Caco-2 (cell line): ENCODE measurements around the gene ROBO1. TPM values are rescaled to one million over a fixed set of nuclear protein-coding genes. Genes with fewer than 3 reads are reported as not detected.

Experiments
- BruUV-seq: library from RNA; stranded (reverse); fragments of 400-500 nt; replicated peaks from 2 replicates; lab custom pipeline; 2021; lab: Mats Ljungman, UMichigan
- CTCF ChIA-PET: fragments of 300-600 bp; sonication (Branson Sonifier 250); formaldehyde crosslinking; loops from one replicate; lab custom pipeline; 2022; ENCODE audit warnings: antibody characterized with exemption; lab: Charles Lee
- POLR2A ChIA-PET: fragments of 300-600 bp; sonication (Branson Sonifier 250); formaldehyde crosslinking; loops from one replicate; lab custom pipeline; 2022; ENCODE audit warnings: antibody characterized with exemption; lab: Charles Lee
- DNase-seq, 2 experiments: peaks; one replicate each; pipeline versions ENCODE4 v3.0.0 to v3.0.0-alpha.2; 2020 to 2022
- H3K27me3 ChIP-seq: replicated peaks from 2 replicates; pipeline ENCODE4 v1.6.0; 2011; ENCODE audit warnings: low read length; ENCODE audit not compliant: control insufficient read depth, insufficient read depth
- H3K36me3 ChIP-seq: 2 replicates; pipeline ENCODE4 v1.5.1; 2011; ENCODE audit warnings: low read length; ENCODE audit not compliant: control insufficient read depth, insufficient read depth
- H3K4me1 ChIP-seq: fragments of 250-450 bp; sonication (Bioruptor Pico); 2 replicates; pipeline ENCODE4 v1.5.1; 2020; ENCODE audit warnings: mild to moderate bottlenecking
- H3K4me3 ChIP-seq: 2 replicates; pipeline ENCODE4 v1.5.1; 2011; ENCODE audit warnings: low read depth, mild to moderate bottlenecking, control low read depth, low read length
- H3K9me3 ChIP-seq: fragments of 250-450 bp; sonication (Bioruptor Pico); 2 replicates; pipeline ENCODE4 v1.5.1; 2020; ENCODE audit warnings: mild to moderate bottlenecking, moderate library complexity
- H3K27ac Mint-ChIP-seq: one replicate; pipeline ENCODE4 v1.8.0; 2022; ENCODE audit warnings: mixed read lengths; ENCODE audit not compliant: unreplicated experiment
- H3K27me3 Mint-ChIP-seq: one replicate; pipeline ENCODE4 v1.8.0; 2022; ENCODE audit warnings: mixed read lengths; ENCODE audit not compliant: insufficient read depth, unreplicated experiment
- H3K36me3 Mint-ChIP-seq: one replicate; pipeline ENCODE4 v1.8.0; 2022; ENCODE audit warnings: mild to moderate bottlenecking, mixed read lengths; ENCODE audit not compliant: insufficient read depth, unreplicated experiment
- H3K4me1 Mint-ChIP-seq: one replicate; pipeline ENCODE4 v1.8.0; 2022; ENCODE audit warnings: low read depth, mixed read lengths; ENCODE audit not compliant: unreplicated experiment
- H3K4me3 Mint-ChIP-seq: one replicate; pipeline ENCODE4 v1.8.0; 2022; ENCODE audit warnings: mild to moderate bottlenecking, moderate library complexity, mixed read lengths; ENCODE audit not compliant: unreplicated experiment
- H3K9me3 Mint-ChIP-seq: one replicate; pipeline ENCODE4 v1.8.0; 2022; ENCODE audit warnings: mixed read lengths; ENCODE audit not compliant: unreplicated experiment
- intact Hi-C: fragments of 100-400 bp; cut with micrococcal nuclease; formaldehyde crosslinking; loops from one replicate; pipeline ENCODE4 v1.10.0; 2022; ENCODE audit not compliant: unreplicated experiment
- total RNA-seq: library from RNA; stranded (reverse); gene quantifications from 2 replicates; pipeline ENCODE4 v1.2.3, GENCODE V29; 2022
- TF ChIP-seq, protein P1 (sequence below), 2 experiments: fragments of 200-600 bp in 1 of 2; IDR thresholded peaks; 1 replicate in 1 of 2; 2 replicates in 1 of 2; pipeline versions ENCODE4 v1.5.1 to v1.8.0; 2011 to 2022; ENCODE audit warnings: antibody characterized with exemption in 1 of 2, control low read depth in 1 of 2, inconsistent platforms in 1 of 2, low read depth in 1 of 2, low read length in 1 of 2, mild to moderate bottlenecking in 1 of 2, moderate library complexity in 1 of 2; ENCODE audit not compliant: insufficient read depth in 1 of 2, severe bottlenecking in 1 of 2, unreplicated experiment in 1 of 2

The ROBO1 gene
- total RNA-seq, 1 experiment from 2014 or later, result 1.8 TPM

DNA sequence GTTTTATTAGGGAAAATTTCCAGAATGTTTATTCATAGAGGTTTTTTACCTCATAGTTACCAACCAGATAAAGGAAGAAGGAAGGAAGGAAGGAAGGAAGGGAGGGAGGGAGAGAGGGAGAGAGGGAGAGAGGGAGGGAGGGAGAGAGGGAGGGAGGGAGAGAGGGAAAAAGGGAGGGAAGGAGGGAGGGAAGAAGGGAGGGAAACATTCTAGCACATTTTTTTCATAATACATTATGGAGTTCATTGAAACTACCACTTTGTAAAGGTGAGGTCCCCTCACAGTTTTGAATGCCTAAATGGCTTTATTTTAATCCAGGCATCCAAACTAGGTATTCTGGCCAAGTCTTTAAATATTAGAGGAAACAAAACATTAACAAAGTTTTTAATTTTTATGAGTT is 1049.1 kb downstream of the ROBO1 start:
- no peak overlapping the region for H3K4me3 ChIP-seq
- no peaks in the 10 kb centered on the region for H3K4me1 ChIP-seq
- Mint-ChIP-seq H3K4me3 (no peak overlapping the region), H3K36me3 (no peaks in the 10 kb centered on the region), H3K27me3 (no peaks in the 10 kb centered on the region), H3K27ac (no peak overlapping the region), H3K9me3 (no peaks in the 10 kb centered on the region), H3K4me1 (no peaks in the 10 kb centered on the region)
- intact Hi-C loops, result no loop called here
- CTCF ChIA-PET, result no interaction called here
- TF ChIP-seq, protein P1, sequence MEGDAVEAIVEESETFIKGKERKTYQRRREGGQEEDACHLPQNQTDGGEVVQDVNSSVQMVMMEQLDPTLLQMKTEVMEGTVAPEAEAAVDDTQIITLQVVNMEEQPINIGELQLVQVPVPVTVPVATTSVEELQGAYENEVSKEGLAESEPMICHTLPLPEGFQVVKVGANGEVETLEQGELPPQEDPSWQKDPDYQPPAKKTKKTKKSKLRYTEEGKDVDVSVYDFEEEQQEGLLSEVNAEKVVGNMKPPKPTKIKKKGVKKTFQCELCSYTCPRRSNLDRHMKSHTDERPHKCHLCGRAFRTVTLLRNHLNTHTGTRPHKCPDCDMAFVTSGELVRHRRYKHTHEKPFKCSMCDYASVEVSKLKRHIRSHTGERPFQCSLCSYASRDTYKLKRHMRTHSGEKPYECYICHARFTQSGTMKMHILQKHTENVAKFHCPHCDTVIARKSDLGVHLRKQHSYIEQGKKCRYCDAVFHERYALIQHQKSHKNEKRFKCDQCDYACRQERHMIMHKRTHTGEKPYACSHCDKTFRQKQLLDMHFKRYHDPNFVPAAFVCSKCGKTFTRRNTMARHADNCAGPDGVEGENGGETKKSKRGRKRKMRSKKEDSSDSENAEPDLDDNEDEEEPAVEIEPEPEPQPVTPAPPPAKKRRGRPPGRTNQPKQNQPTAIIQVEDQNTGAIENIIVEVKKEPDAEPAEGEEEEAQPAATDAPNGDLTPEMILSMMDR (IDR thresholded peaks at IDR 0.05; ENCODE audit: insufficient read depth in 1 of 2, low read depth in 1 of 2, low read length in 1 of 2, severe bottlenecking in 1 of 2, unreplicated experiment in 1 of 2), result no peak
- BruUV-seq, result no TSS peak
- POLR2A ChIA-PET, result no interaction called here
- H3K27me3 ChIP-seq, result no peaks in the 10 kb centered on the region
- H3K36me3 ChIP-seq, result no peaks in the 10 kb centered on the region
- no peaks in the 10 kb centered on the region for H3K9me3 ChIP-seq
- no peak for DNase-seq

DNA sequence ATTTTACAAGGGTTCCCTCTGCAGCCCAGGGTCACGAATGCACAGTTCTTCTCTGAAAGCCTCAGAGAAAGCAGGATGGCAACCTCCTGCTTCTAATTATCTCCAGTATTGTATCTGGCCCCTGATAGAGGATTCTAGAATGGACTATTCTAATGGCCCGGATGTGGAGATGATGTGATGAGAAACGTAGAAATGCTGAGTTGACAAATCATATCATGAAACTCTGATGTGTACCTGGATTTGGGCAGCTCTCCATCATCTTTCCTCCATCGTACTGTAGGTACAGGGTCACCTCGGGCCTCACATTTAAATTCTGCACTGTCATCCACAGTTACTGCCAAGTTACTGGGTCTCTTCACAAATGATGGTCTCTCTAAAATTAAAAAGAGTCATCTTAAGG is 1050.8 kb downstream of the ROBO1 start:
- Mint-ChIP-seq H3K27me3 (no peaks in the 10 kb centered on the region), H3K27ac (no peak overlapping the region), H3K9me3 (no peaks in the 10 kb centered on the region), H3K36me3 (no peaks in the 10 kb centered on the region), H3K4me1 (no peaks in the 10 kb centered on the region), H3K4me3 (no peak overlapping the region)
- no TSS peak for BruUV-seq
- DNase-seq, result no peak
- Histone ChIP-seq H3K4me1 (no peaks in the 10 kb centered on the region), H3K36me3 (no peaks in the 10 kb centered on the region), H3K9me3 (no peaks in the 10 kb centered on the region), H3K4me3 (no peak overlapping the region), H3K27me3 (no peaks in the 10 kb centered on the region)
- intact Hi-C loops, result no loop called here
- POLR2A ChIA-PET, result no interaction called here
- TF ChIP-seq, protein P1 (IDR thresholded peaks at IDR 0.05; ENCODE audit: insufficient read depth in 1 of 2, low read depth in 1 of 2, low read length in 1 of 2, severe bottlenecking in 1 of 2, unreplicated experiment in 1 of 2), result no peak
- CTCF ChIA-PET, result no interaction called here

DNA sequence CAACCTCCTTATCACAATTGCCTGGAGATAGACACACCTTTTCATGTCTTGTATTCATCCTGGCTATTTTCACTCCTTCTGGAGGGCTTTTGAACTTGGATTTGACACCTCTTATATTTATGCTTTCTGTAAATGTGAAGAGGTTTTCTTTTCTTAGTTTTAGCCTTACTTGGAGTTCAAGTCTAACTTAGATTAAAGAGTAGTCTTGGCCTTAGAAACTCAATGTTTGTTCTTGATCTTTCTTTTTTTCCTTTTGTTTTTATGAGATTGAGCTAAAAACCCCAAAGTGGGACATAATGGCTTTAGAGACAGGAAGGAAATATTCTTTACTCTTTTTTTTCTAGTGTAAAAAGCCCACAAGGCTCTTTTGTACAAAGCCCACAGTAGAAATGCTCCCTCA is 1054.9 kb downstream of the ROBO1 start:
- Mint-ChIP-seq H3K36me3 (peaks cover 6% of the 10 kb centered on the region), H3K4me1 (no peaks in the 10 kb centered on the region), H3K4me3 (no peak overlapping the region), H3K27me3 (no peaks in the 10 kb centered on the region), H3K27ac (no peak overlapping the region), H3K9me3 (no peaks in the 10 kb centered on the region)
- no peaks in the 10 kb centered on the region for H3K27me3 ChIP-seq
- ChIA-PET CTCF (no interaction called here), POLR2A (no interaction called here)
- H3K4me3 ChIP-seq, result no peak overlapping the region
- no peaks in the 10 kb centered on the region for H3K9me3 ChIP-seq
- no TSS peak for BruUV-seq
- no peaks in the 10 kb centered on the region for H3K4me1 ChIP-seq
- intact Hi-C loops, result no loop called here
- H3K36me3 ChIP-seq, result no peaks in the 10 kb centered on the region
- no peak for DNase-seq
- TF ChIP-seq, protein P1 (IDR thresholded peaks at IDR 0.05; ENCODE audit: insufficient read depth in 1 of 2, low read depth in 1 of 2, low read length in 1 of 2, severe bottlenecking in 1 of 2, unreplicated experiment in 1 of 2), result no peak
